K562 (cell line): Measurements from ENCODE around the gene ACOX1. TPM values are rescaled to one million over a fixed set of nuclear protein-coding genes. Genes with fewer than 3 reads are reported as not detected.

Experiments used
- BRD4 ChIP-seq: fragments of 200-600 bp; sonication (generic); IDR thresholded peaks from 2 replicates; pipeline ENCODE4 v1.6.1; 2017; ENCODE audit warnings: inconsistent platforms
- CEBPB ChIP-seq: fragments of 450-650 bp; IDR thresholded peaks from 2 replicates; pipeline ENCODE4 v1.6.1; 2016; ENCODE audit warnings: missing genetic modification characterization, missing compliant biosample characterization
- E2F3 ChIP-seq: fragments of 250-450 bp; sonication (Bioruptor Pico); IDR thresholded peaks from 2 replicates; pipeline ENCODE4 v1.4.0; 2020; ENCODE audit warnings: mild to moderate bottlenecking
- ERF ChIP-seq: fragments of 450-650 bp; formaldehyde crosslinking; IDR thresholded peaks from 2 replicates; pipeline ENCODE4 v1.4.0; 2020; ENCODE audit warnings: mild to moderate bottlenecking, mixed read lengths
- HEY1 ChIP-seq: fragments of 250-450 bp; sonication (Bioruptor Pico); IDR thresholded peaks from 2 replicates; pipeline ENCODE4 v1.5.0; 2020; ENCODE audit warnings: mild to moderate bottlenecking, moderate library complexity, borderline replicate concordance
- KDM2B ChIP-seq: fragments of 250-450 bp; sonication (Bioruptor Pico); IDR thresholded peaks from 2 replicates; pipeline ENCODE4 v1.8.0; 2021; ENCODE audit warnings: mild to moderate bottlenecking, moderate library complexity
- KLF16 ChIP-seq: IDR thresholded peaks from 2 replicates; pipeline ENCODE4 v1.6.1; 2016; ENCODE audit warnings: antibody characterized with exemption
- MXD1 ChIP-seq: fragments of 250-450 bp; sonication (Bioruptor Pico); IDR thresholded peaks from 2 replicates; pipeline ENCODE4 v1.8.0; 2021; ENCODE audit warnings: borderline replicate concordance, mild to moderate bottlenecking, moderate library complexity; ENCODE audit not compliant: poor library complexity, severe bottlenecking
- NFATC3 ChIP-seq: fragments of 450-650 bp; IDR thresholded peaks from 2 replicates; pipeline ENCODE4 v1.6.1; 2017; ENCODE audit warnings: mild to moderate bottlenecking
- POLR2AphosphoS2 ChIP-seq: IDR thresholded peaks from 2 replicates; pipeline ENCODE4 v1.6.1; 2012; ENCODE audit warnings: low read length, improper control_type of control experiment
- POLR3A ChIP-seq: IDR thresholded peaks from 2 replicates; pipeline ENCODE4 v1.6.1; 2011; ENCODE audit warnings: borderline replicate concordance, mild to moderate bottlenecking, moderate library complexity; ENCODE audit not compliant: insufficient read length, insufficient read depth; ENCODE audit errors: extremely low read depth
- PTRF ChIP-seq: fragments of 450-650 bp; IDR thresholded peaks from 2 replicates; pipeline ENCODE4 v1.6.1; 2016; ENCODE audit warnings: mild to moderate bottlenecking, missing genetic modification characterization, missing compliant biosample characterization
- TAL1 ChIP-seq: fragments of 450-650 bp; IDR thresholded peaks from 2 replicates; pipeline ENCODE4 v1.6.1; 2016; ENCODE audit warnings: mild to moderate bottlenecking
- TFE3 ChIP-seq: fragments of 450-650 bp; formaldehyde crosslinking; IDR thresholded peaks from 2 replicates; pipeline ENCODE4 v1.4.0; 2020; ENCODE audit warnings: mild to moderate bottlenecking, mixed read lengths
- TSC22D4 ChIP-seq: fragments of 450-650 bp; IDR thresholded peaks from 2 replicates; pipeline ENCODE4 v1.6.1; 2016; ENCODE audit warnings: missing genetic modification characterization, missing biosample characterization, control low read depth
- ZBTB2 ChIP-seq: fragments of 450-650 bp; IDR thresholded peaks from 2 replicates; pipeline ENCODE4 v1.6.1; 2016; ENCODE audit warnings: antibody characterized with exemption
- ZFP91 ChIP-seq: sonication (generic); formaldehyde crosslinking; IDR thresholded peaks from 2 replicates; pipeline ENCODE4 v1.8.0; 2022; ENCODE audit warnings: mild to moderate bottlenecking, missing genetic modification reagents
- ZHX1 ChIP-seq: fragments of 150-350 bp; conservative IDR thresholded peaks from 2 replicates; pipeline ENCODE4 v1.6.1; 2014; ENCODE audit warnings: low read length
- ZNF133 ChIP-seq: fragments of 250-450 bp; sonication (Bioruptor Pico); IDR thresholded peaks from 2 replicates; pipeline ENCODE4 v1.4.0; 2020; ENCODE audit warnings: mild to moderate bottlenecking
- ZNF551 ChIP-seq: fragments of 250-450 bp; sonication (Bioruptor Pico); IDR thresholded peaks from 2 replicates; pipeline ENCODE4 v1.5.0; 2021; ENCODE audit warnings: mild to moderate bottlenecking, moderate library complexity
- ZNF707 ChIP-seq: fragments of 250-450 bp; sonication (Bioruptor Pico); conservative IDR thresholded peaks from 2 replicates; pipeline ENCODE4 v1.8.0; 2022; ENCODE audit warnings: inconsistent platforms, mild to moderate bottlenecking, moderate library complexity
- polyA plus RNA-seq, 8 experiments: library from polyadenylated mRNA; depleted of rRNA in 4 of 8; stranded (reverse) in 5 of 8; unstranded in 3 of 8; fragments of >200 nt; fragmentation: Nextera tagmentation in 2 of 8; fragmentation: Illumina TruSeq in 1 of 8; extraction: Ambion mirVana in 2 of 8; extraction: Trizol in 1 of 8; gene quantifications; 2 replicates each; pipeline versions ENCODE4 v1.2.1 to v1.2.3, GENCODE V29; 2011 to 2014; ENCODE audit warnings: inconsistent platforms in 1 of 8, missing spikeins in 1 of 8
- total RNA-seq, 7 experiments: library from RNA; depleted of rRNA in 6 of 7; stranded (reverse); fragments of >200 nt in 6 of 7; fragmentation: Illumina TruSeq in 2 of 7; extraction: Trizol in 2 of 7; gene quantifications; 2 replicates each; pipeline versions ENCODE4 v1.2.1 to v1.2.3, GENCODE V29; 2011 to 2021; ENCODE audit warnings: low replicate concordance in 1 of 7

ACOX1 gene
- total and polyA plus RNA-seq, 9 of the 15 experiments (the other 6 are each of a cell fraction or from before 2014, with no cell fraction given), result 7.8 to 24.1 (median 14.5) TPM

GRCh38 chr17:75976175-75976848, 2.7 kb downstream of the ACOX1 start (continued):
- no peak for TF ChIP-seq ZHX1
- no peak for TF ChIP-seq POLR2AphosphoS2
- no peak for TF ChIP-seq ZBTB2
- TF ChIP-seq NFATC3, result no peak
- peak; percentile 39; the same call in 1 of the 2 replicates for TF ChIP-seq CEBPB
- no peak for TF ChIP-seq TFE3 (CRISPR knock-in tag)
- no peak for TF ChIP-seq ZFP91 (CRISPR knock-in tag)
- TF ChIP-seq TSC22D4 (tag), result no peak
- TF ChIP-seq HEY1 (CRISPR knock-in tag), result no peak
- no peak for TF ChIP-seq MXD1
- no peak for TF ChIP-seq PTRF (tag)
- TF ChIP-seq ZNF707 (CRISPR knock-in tag), result no peak
- TF ChIP-seq TAL1, result peak; percentile 66
- TF ChIP-seq KLF16, result no peak; the same call in 1 of the 2 replicates
- no peak for TF ChIP-seq ERF (CRISPR knock-in tag)
- no peak for TF ChIP-seq KDM2B (CRISPR knock-in tag)
- no peak for TF ChIP-seq BRD4
- no peak for TF ChIP-seq ZNF133 (CRISPR knock-in tag)
- TF ChIP-seq E2F3 (CRISPR knock-in tag), result no peak
- no peak for TF ChIP-seq POLR3A
- no peak for TF ChIP-seq ZNF551 (CRISPR knock-in tag)
